Fibroblast of skin of back (primary cell): ENCODE measurements around the gene SRGAP3.
A peak's percentile ranks its signal among the peaks of the same experiment; 100 is the strongest.

Experiments
- DNase-seq: peaks from one replicate; pipeline ENCODE4 v3.0.0-alpha.2; 2013

The SRGAP3 gene

DNA sequence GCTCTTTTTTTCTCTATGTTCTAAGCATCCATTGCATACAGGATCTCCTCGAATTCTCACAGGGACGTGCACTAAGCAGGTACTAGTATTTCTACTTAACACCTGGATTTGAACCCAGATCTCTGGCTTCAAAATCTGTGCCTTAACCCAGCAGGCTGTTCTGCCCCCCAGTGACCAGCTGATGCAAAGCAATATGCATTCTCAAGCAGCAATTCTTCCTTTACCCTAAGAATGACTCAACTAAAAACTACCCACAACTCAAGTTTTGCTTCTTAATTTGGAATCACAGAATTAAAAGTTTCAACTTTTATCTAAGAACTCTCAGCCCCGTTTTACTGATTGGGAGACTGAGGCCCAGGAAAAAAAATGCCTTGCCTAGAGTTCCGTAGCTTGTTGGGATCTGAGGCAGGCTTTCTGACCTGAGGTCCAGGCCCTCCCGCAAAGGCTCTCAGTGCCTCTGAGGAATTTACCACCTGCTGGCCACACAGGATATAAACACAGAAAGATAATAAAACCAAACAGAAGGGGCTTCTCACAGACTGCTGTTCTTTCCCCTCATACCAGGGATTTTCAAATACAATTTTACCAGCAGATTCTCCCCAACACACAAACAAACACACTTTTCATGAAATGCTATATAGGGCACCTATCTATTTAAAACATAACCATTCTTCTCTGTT is 170.7 kb downstream of the SRGAP3 start:
- DNase-seq, result no peak

DNA sequence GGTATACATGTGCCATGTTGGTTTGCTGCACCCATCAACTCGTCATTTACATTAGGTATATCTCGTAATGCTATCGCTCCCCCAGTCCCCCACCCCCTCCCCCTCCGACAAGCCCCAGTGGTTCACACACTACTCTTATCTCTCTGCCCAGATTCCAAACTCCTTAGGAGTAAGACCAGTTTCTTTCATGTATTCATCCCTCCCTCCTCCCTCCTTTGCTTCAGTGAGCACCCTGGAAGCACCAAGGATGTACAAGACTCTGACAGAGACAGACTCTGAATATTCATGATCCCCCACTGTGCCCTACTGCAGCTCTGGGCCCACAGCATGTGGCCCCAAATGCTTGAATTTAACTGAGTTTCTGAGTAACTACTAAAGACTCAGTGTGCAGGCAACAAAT is 172.4 kb downstream of the SRGAP3 start:
- no peak for DNase-seq

DNA sequence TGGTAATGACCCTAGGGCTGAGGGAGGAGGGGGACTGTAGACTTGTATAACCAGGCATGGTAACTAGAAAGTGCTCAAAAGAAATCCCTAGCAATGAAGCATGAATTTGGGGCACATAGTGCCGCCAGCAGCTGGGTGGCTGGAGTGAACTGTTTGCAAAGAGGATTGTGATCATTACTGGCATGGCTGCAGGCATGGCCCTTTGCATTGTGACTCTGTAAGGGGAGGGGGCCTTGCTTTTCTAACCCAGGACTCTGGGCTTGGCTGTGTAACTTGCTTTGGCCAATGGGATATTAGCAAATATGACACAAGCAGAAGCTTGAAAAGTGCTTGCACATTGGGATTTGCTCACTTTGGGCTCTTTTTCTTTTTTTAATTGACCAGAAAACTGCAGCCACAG is 173.7 kb downstream of the SRGAP3 start:
- DNase-seq, result no peak

DNA sequence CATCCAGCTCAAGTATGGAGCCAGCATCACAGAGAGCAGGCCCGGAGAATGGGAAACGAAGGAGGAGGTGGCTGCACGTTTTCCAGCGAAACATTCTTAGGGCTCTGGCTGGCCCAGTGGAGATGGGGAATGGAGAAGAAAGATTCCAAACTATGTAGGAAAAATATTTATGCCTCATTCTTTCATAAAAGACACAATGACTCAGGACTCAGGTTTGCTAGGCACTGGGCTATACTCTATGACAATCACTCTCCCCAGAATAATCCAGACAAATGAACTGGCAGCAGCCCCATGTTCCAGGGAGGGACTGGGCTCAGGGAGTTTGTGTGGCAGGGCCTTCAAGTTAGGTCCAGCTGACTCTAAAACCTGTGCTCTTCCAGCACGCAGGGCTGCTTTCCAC is 175.4 kb downstream of the SRGAP3 start:
- peak; percentile 88 for DNase-seq

DNA sequence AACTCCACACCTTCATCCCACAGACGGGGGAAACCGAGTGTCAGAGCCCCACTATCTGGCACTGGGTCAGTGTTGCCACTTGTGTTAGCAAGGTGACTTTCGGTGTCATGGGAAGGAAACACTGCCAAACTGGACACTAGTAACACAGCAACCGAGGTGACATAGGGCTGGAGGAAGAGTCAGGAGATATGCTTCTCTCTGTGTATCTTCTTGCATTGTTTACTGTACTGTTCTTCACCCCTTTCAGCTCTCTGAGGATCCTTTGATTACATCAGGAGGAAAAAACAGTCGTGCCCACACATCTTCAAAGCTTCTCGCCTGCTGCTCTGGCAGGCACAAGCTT is 176.8 kb downstream of the SRGAP3 start:
- no peak for DNase-seq

DNA sequence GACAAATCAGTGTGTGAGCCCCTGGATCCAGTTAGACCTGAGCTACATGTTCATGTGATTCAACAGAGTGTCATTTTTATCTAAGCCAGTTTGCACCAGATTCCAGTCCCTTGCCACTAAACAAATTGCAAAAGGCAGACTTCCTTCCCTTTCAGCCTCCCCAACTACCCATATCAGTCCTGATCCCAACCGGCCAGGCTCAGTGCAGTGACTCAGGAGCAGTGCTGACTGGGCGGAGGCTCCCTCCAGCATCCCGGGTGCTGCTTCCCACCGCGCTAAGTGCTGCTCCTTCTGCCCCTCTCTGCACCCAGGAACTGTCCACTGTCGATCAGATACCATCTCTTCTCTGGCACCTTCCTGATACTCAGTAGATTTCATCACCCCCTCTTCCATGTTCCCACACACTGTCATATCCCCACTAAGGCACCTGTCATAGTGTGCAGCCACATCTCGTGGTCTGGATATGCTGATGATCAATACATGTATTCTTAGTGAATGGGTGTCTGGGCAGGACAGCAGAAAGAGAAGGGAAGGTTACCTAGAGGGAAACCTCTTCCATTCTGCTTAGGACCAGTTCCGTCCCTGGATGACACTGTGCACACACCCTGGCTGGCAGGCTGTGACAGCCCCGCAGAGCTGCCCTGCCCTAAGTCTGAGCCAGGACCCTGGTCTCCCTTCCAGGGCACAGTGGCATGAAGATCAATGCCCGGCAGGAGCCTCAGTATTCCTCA is 177.3 kb downstream of the SRGAP3 start:
- peak; percentile 13 for DNase-seq

DNA sequence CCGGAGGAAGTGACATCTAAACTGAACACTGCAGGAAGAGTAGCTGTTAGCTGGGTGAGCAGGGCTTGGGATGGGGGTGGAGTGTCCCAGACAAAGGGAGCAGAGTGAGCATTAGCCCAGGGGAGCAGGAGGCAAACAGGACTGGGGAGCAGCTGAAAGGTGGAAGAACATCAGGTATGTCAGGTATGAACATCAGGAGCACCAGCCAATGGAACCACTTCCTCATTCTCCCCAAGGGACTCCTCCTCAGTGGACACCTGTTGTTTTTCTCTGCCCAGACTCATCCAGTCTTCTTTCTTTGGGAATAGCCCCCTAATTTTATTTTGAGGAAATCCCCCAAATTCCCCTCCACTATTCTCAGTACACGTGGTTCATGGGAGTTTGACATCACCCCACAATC is 178.5 kb downstream of the SRGAP3 start:
- DNase-seq, result no peak

DNA sequence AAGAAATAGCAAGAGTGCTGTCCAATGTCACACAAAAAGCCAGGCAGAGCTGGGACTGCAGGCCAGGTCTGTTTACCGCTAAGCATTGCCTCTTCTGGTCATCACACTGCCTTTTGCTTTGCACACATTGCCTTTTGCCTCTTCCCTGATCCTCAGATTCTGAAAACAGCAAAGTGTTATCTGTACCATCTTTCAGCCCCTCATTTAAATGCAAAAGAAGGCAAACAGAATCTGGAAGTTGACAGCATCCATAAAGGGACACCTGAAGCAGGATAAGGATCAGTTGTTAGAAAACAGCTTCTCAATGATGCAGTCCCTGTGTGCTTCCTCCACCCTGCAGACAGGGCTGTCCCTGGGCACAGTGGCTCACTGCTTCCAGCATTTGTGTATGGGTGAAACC is 179.5 kb downstream of the SRGAP3 start:
- no peak for DNase-seq

DNA sequence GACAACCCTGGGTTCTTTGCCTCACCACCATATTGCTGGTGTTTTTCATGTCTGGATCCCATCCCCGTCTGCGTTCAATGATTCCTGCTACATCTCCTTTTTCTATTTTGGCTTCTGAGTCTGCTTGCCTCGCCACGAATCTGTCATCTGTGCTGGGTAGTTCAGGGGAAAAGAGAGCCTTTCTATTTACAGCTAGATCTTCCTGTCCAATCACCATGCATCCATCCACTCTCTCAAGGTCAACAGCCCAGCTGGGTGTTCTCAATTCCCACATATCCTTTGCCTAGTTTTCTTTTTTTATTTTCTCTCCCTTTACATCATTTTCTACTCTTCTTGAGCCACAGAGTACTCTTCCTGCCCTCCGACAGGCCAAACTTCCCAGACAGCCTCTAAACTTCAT is 181.4 kb downstream of the SRGAP3 start:
- no peak for DNase-seq

DNA sequence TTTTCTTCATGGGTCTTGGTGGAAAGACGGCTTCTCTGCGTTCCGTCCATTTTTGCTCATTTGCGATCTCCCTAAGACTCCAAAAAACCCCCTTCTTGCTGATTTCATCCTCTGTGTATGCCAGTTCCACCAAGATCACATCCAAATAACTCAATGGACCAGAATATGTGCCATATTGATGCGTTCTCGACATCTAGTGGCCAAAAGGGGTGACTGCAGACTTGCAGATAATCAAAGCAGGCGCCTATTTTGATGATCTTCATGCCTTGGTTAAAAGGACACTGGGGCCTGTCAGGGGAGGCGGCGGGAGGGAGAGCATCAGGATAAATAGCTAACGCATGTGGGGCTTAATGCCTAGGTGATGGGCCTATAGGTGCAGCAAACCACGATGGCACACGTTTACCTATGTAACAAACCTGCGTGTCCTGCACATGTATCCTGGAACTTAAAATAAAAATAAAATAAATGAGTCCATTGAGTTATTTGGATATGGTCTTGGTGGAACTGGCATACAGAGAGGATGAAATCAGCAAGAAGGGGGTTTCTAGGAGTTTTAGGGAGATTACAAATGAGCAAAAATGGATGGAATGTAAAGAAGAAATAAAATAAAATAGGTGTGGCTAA is 182.0 kb downstream of the SRGAP3 start:
- DNase-seq, result peak; percentile 61

DNA sequence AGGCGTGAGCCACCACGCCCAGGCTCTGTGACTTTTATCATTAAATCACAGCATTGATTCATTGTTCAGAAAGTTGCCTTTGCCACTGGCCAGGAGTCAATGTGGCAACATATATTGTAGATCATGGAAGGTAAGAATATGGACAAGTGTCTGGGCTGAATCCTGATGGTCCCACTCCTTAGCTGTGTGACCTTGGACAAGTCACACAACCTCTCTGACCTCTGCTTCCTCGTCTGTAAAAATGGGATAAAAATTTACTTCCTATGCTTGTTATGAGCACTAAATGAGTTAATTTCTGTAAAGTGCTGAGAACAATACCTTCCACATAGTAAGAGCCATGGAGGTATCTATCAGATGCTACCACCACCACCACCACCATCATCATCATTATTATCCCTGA is 182.7 kb downstream of the SRGAP3 start:
- no peak for DNase-seq

DNA sequence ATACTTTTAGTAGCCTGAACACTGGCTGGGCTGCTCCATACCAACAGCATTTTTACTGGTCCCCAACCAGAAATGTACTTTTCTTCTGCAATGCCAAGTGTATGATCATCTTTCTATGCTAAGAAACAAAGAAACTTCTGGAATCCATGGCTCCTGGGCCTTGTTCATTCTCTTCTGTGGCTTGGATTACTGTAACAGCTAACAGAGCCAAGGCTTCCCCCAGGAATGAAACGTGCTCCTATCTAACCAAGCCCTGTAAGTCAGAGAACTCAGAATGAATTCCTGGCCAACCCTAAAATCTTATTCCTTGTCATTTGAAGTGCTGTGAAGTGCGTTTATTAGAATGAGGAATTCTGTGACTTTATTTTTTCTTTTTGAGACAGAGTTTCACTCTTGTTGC is 183.3 kb downstream of the SRGAP3 start:
- no peak for DNase-seq

DNA sequence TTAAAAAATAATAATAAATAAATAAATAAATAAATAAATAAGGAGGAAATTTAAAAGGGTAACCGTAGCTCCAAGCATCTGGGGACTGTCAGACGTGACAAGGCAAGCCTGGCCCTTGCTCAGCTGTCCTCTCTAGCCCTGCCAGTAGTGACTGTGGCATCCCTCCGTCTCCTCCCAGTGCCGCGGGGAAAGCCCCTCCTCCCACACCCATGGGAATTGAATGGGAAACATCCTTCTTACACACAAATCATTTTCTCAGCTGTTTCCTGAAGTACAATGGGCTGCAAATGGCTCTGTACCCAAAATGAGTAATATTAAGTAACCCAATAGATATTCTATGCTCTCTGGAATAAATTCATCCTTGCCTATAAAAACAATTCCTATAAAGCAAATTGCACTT is 184.6 kb downstream of the SRGAP3 start:
- peak; percentile 66 for DNase-seq

DNA sequence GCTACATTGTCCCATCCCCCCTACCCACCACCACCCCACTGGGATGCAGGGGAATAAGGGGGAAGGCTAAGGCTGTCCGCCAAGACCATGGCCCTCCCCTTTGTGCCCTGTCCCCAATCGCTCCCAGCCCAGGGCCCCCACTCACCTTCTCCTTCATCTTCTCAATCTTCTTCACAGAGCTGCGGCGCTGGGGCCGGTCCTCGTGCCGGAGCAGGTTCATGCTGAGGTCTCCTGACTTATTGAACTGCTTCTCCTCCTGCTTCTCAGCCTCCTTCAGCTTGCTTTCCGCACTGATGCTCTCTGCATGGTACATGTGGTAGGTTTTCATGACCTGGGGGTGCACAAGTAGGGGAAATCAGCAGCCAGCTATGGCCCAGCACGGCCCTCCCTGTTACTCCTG is 185.2 kb downstream of the SRGAP3 start:
- no peak for DNase-seq

DNA sequence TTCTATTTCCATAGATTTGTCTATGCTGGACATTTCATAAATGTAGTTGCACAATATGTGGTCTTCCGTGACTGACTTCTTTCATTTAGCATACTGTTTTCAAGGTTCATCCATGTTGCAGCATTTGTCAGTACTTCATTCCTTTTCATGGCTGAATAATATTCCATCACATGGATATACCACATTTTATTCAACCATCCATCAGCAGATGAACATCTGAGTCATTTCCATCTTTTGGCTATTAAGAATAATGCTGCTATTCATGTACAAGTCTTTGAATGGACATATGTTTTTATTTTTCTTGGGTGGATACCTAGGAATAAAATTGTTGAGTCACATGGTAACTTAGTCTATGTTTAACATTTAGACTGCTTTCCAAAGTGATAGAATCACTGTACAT is 186.9 kb downstream of the SRGAP3 start:
- no peak for DNase-seq

DNA sequence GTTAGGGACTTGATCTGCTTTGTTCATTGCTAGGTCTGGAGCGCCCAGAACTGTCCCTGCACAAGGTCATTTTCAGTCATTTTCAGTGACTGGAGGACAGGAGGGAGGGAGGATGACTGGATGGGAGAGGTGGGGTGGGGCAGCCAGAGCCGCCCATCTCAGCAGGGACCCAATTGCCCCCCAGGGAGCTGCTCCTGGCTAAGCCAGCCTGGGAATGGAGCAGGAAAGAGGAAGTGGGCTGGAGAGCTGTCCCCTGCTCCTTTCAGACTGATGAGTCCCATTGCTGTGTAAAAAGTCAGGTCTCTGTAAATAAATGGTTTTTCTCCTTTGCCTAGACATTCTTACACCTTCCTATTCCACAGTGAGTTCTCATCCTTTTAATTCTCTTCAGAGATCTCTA is 187.8 kb downstream of the SRGAP3 start:
- no peak for DNase-seq

DNA sequence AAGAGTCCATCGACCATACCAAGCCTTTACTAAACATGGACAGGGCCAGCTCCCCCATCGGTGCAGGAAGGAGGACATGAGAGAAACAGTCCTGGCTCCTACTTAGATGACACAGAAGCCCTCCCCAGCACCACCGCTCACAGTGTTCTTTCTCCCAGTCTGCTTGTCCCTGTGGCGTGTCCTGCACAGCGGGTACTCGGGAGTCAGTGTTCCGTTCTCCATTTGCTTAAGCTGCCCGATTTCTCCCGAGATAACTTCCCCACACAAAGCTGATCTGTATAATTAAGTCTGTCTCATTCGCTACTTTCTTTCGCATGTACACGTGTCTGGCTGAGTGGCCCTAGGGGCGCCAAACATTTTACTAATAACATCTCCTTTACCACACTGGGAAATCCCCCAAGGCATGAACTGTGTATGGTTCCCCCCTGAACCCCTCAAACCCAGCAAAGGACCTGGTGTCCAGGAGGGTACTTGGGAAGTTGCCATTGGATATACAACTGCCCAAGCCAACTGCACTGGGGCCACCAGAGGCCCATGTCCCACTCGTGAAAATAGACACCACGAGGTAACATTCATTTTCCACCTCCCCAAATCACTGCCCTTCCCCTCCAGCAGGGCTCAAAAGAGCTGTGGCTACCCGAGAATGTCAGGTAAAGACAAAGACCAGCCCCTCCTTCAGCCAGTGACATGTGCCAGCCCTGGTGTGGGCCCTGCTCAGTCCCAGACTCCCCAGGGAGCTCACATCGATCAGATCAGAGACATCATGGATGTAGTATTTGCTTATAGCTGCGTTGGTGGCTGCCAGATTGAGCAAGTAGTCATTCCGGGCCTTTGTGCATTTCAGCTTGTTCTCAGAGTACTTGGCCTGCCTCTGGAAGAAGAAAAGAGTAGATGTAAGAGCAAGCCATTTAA is 189.7 kb downstream of the SRGAP3 start:
- DNase-seq, result no peak

DNA sequence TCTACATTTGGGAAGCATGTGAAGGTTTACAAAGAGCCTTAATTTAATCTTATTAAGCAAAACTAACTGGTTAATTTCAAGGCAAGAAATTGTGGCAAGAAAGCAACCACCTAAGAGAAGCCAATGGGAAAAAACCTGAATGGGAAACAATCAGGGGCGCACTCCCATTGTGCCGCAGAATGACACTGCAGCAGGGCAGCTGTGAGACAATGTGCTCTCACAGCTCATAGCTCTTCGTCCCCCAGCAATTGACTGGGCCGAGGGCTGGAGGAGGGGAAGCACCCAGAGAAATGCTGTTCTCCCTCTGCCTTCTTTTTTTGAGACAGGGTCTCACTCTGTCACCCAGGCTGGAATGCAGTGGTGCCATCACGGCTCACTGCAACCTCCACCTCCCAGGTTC is 192.9 kb downstream of the SRGAP3 start:
- no peak for DNase-seq

DNA sequence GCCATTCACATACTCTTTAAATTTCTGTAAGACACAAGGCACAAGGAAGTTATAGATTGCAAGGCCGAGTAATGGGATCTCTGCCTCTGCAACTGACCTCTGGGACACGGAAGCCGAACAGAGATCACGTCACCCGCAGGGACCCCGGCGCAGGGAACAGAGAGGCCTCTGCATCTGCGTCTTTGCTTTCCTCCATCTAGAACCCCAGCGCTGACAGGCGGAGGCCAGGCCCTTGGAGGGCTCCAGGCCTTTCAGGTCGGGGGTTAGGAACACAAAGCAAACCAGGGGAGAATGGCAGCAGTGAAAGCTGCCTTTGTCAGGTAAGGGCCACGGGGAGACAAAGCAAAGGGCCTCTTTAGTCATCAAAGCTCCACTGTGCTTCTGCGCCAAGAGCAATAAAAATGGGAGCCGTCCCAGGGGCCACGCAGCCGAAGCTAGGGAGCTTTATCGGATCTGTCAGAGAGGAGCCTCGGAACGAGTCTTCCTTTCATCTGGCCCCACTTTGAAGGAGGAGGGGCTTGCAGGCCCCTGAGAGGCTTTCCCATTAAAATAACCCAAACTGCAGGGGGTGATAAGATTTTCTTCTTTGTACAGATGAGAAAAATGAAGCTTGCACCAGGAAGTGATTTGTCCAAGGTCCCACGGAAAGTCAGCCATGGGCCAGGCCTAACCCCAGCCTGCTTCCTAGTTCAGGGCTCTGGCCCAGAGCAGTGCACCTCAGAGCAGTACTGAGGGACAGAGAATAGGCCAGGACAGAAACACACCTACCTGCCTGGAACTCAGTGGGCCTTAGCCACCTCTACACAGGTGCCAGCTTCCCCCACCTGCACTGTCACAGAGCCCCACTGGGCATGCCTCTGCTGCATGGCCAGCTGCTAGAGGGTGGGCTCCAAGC is 201.7 kb downstream of the SRGAP3 start:
- DNase-seq, result no peak

DNA sequence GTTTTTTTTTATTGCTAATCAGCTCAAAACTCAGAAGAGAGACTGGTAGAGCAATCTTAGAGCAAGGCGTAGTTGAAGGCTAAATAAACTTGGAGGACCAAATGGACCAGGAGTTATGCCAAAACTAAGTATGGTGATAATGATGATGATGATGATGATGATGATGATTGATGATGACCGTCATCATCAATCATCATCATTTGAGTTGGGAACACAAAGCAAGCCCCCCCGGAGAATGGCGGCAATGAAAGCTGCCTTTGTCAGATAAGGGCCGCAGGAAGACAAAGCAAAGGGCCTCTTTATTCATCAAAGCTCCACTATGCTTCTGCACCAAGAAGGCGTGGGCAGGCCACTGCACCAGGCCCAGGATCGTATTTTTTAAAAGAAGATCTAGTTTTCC is 204.1 kb downstream of the SRGAP3 start:
- DNase-seq, result no peak

DNA sequence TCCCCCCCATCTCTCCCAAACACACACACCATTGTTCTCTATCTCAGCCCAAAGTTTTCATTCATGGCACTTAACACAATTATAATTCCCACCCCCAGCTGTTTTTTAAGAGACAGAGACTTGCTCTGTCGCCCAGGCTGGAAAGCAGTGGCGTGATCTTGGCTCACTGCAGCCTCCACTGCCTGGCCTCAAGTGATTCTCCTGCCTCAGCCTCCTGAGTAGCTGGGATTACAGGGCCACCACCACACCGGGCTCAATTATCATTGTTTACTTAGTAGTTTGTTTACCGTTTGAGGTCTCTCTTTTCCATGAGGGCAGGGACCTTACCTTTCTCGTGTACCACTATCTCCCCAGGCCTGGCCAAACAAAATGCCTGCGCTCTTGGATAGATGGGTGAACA is 206.4 kb downstream of the SRGAP3 start:
- DNase-seq, result no peak

DNA sequence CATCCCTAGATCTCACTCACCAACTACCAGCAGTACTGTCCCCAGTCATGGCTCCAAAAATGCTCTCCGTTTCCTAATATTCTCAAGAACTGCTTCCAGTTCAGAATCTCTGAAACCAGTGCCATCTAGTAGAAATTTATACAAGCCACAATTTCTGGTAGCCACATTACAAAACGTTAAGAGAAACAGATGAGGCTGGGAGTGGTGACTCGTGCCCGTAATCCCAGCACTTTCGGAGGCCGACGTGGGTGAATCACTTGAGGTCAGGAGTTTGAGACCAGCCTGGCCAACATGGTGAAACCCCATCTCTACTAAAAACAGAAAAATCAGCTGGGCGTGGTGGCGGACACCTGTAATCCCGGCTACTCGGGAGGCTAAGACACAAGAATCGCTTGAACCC is 207.8 kb downstream of the SRGAP3 start:
- DNase-seq, result no peak
